IMR-90 (cell line): ENCODE results near the gene YPEL1. TPM values are rescaled to one million over a fixed set of nuclear protein-coding genes. Genes with fewer than 3 reads are reported as not detected.
"Not testable (repeated sequence)": the region's sequence is repeated elsewhere in the genome, so short reads cannot be mapped to it uniquely, and the experiment has no call there.

Experiments
- ATAC-seq: fragments of 200-7000 bp; cut with Tn5 transposase; 2 replicates; pipeline ENCODE4 v1.9.1; 2020; ENCODE audit warnings: low read depth, mild to moderate bottlenecking, moderate library complexity
- BruUV-seq: library from RNA; stranded (reverse); fragments of 400-500 nt; replicated peaks from 2 replicates; lab custom pipeline; 2021; lab: Mats Ljungman, UMichigan
- CTCF ChIA-PET: fragments of 300-600 bp; formaldehyde crosslinking; extraction: SDS; loops from one replicate; lab custom pipeline; 2021; ENCODE audit warnings: antibody characterized with exemption; lab: Yijun Ruan, JAX
- POLR2A ChIA-PET: fragments of 300-600 bp; sonication (Branson Sonifier 250); formaldehyde crosslinking; loops from one replicate; lab custom pipeline; 2022; ENCODE audit warnings: antibody characterized with exemption; ENCODE audit not compliant: unreplicated experiment; lab: Charles Lee
- DNase-seq: peaks from one replicate; pipeline ENCODE4 v3.0.0; 2013
- H2AFZ ChIP-seq: replicated peaks from 2 replicates; pipeline ENCODE3; 2013; ENCODE audit warnings: low read length, mild to moderate bottlenecking; ENCODE audit not compliant: poor library complexity
- H2AK5ac ChIP-seq: 2 replicates; pipeline ENCODE4 v1.6.1; 2013; ENCODE audit warnings: low read depth, low read length, inconsistent platforms
- H2AK9ac ChIP-seq: replicated peaks from 2 replicates; pipeline ENCODE3; 2013; ENCODE audit warnings: mild to moderate bottlenecking, low read depth, low read length, moderate library complexity; ENCODE audit not compliant: poor library complexity
- H2BK120ac ChIP-seq: 2 replicates; pipeline ENCODE4 v1.6.1; 2013; ENCODE audit warnings: low read depth, low read length, inconsistent platforms
- H2BK15ac ChIP-seq: 3 replicates; pipeline ENCODE4 v1.6.1; 2013; ENCODE audit warnings: low read depth, low read length, inconsistent platforms
- H2BK20ac ChIP-seq: 2 replicates; pipeline ENCODE4 v1.6.1; 2013; ENCODE audit warnings: low read depth, mild to moderate bottlenecking, inconsistent platforms, low read length, moderate library complexity
- H2BK5ac ChIP-seq: 2 replicates; pipeline ENCODE4 v1.6.1; 2013; ENCODE audit warnings: mild to moderate bottlenecking, low read depth, low read length, inconsistent platforms; ENCODE audit not compliant: poor library complexity, severe bottlenecking
- H3K14ac ChIP-seq: replicated peaks from 2 replicates; pipeline ENCODE4 v1.6.1; 2013; ENCODE audit warnings: low read depth, low read length, inconsistent platforms
- H3K18ac ChIP-seq: 2 replicates; pipeline ENCODE4 v1.6.1; 2013; ENCODE audit warnings: low read depth, low read length, control low read depth
- H3K23ac ChIP-seq: 2 replicates; pipeline ENCODE4 v1.6.1; 2013; ENCODE audit warnings: low read depth, low read length, inconsistent platforms
- H3K27ac ChIP-seq: 2 replicates; pipeline ENCODE4 v1.5.1; 2013; ENCODE audit warnings: mild to moderate bottlenecking, control low read depth, low read length; ENCODE audit not compliant: insufficient read depth
- H3K27me3 ChIP-seq: 2 replicates; pipeline ENCODE4 v1.6.1; 2013; ENCODE audit warnings: low read length; ENCODE audit not compliant: control insufficient read depth, insufficient read depth
- H3K36me3 ChIP-seq: 2 replicates; pipeline ENCODE4 v1.6.1; 2013; ENCODE audit warnings: low read length, mixed read lengths; ENCODE audit not compliant: control insufficient read depth, insufficient read depth
- H3K4ac ChIP-seq: 2 replicates; pipeline ENCODE4 v1.6.1; 2013; ENCODE audit warnings: low read depth, low read length, inconsistent platforms
- H3K4me1 ChIP-seq: 2 replicates; pipeline ENCODE4 v1.6.1; 2013; ENCODE audit warnings: low read length, mixed read lengths; ENCODE audit not compliant: control insufficient read depth, insufficient read depth
- H3K4me2 ChIP-seq: 2 replicates; pipeline ENCODE4 v1.6.1; 2013; ENCODE audit warnings: low read depth, mild to moderate bottlenecking, control low read depth, low read length, moderate library complexity
- H3K4me3 ChIP-seq: 2 replicates; pipeline ENCODE4 v1.5.1; 2013; ENCODE audit warnings: low read depth, mild to moderate bottlenecking, control low read depth, low read length, moderate library complexity; ENCODE audit not compliant: insufficient read depth
- H3K56ac ChIP-seq: 2 replicates; pipeline ENCODE4 v1.6.1; 2013; ENCODE audit warnings: low read length, inconsistent platforms; ENCODE audit not compliant: insufficient read depth; ENCODE audit errors: extremely low read depth
- H3K79me1 ChIP-seq, 2 experiments: 2 replicates each; pipeline ENCODE4 v1.6.1; 2013; ENCODE audit warnings: low read length in 2 of 2, inconsistent platforms in 1 of 2, low read depth in 1 of 2
- H3K9ac ChIP-seq: 2 replicates; pipeline ENCODE4 v1.6.1; 2013; ENCODE audit warnings: low read depth, low read length, control low read depth
- H3K9me1 ChIP-seq: 2 replicates; pipeline ENCODE4 v1.6.1; 2013; ENCODE audit warnings: low read length, inconsistent platforms; ENCODE audit not compliant: insufficient read depth
- H3K9me3 ChIP-seq: 2 replicates; pipeline ENCODE4 v1.6.1; 2013; ENCODE audit warnings: low read length; ENCODE audit not compliant: control insufficient read depth, insufficient read depth
- H4K20me1 ChIP-seq: 2 replicates; pipeline ENCODE4 v1.6.1; 2013; ENCODE audit warnings: low read length, inconsistent platforms; ENCODE audit not compliant: insufficient read depth
- H4K5ac ChIP-seq: 2 replicates; pipeline ENCODE4 v1.6.1; 2013; ENCODE audit warnings: mild to moderate bottlenecking, low read depth, low read length, control low read depth
- H4K8ac ChIP-seq, 2 experiments: 2 replicates each; pipeline ENCODE4 v1.6.1; 2013; ENCODE audit warnings: low read depth in 2 of 2, low read length in 2 of 2, control low read depth in 1 of 2, inconsistent platforms in 1 of 2
- H4K91ac ChIP-seq: 2 replicates; pipeline ENCODE4 v1.6.1; 2013; ENCODE audit warnings: low read depth, low read length, inconsistent platforms; ENCODE audit not compliant: insufficient read depth
- FOS ChIP-seq: fragments of 150-350 bp; IDR thresholded peaks from 2 replicates; pipeline ENCODE4 v1.6.1; 2016; ENCODE audit warnings: low read depth, low read length
- RFX5 ChIP-seq: IDR thresholded peaks from 2 replicates; pipeline ENCODE4 v1.8.0; 2012; ENCODE audit warnings: low read depth, mild to moderate bottlenecking, low read length, moderate library complexity
- WGBS, 2 experiments: methylation state at CpG; one replicate each; pipeline versions ENCODE4 v1.1.5 to v1.1.7; 2013; ENCODE audit warnings: missing lambda C conversion rate in 2 of 2; ENCODE audit not compliant: insufficient read length in 1 of 2; ENCODE audit errors: extremely low coverage in 2 of 2; 5-methylcytosine and 5-hydroxymethylcytosine counted together
- dilution Hi-C: fragments of 300-500 bp; cut with HindIII; formaldehyde crosslinking; loops from one replicate; pipeline ENCODE4 v1.14.3; 2018; ENCODE audit warnings: low sequenced_read_pairs; ENCODE audit not compliant: unreplicated experiment
- in situ Hi-C: fragments of 300-500 bp; cut with MboI; formaldehyde crosslinking; loops from 3 replicates; pipeline ENCODE4 v1.14.3; 2019; ENCODE audit warnings: low sequenced_read_pairs, inconsistent platforms, mixed read lengths
- intact Hi-C: fragments of 100-400 bp; cut with micrococcal nuclease; formaldehyde crosslinking; loops from 2 replicates; pipeline ENCODE4 v1.10.0; 2022
- polyA plus RNA-seq, 3 experiments: library from polyadenylated mRNA; depleted of rRNA; stranded (reverse); fragments of >200 nt; gene quantifications; 2 replicates each; pipeline ENCODE4 v1.2.3, GENCODE V29; 2012; ENCODE audit warnings: low replicate concordance in 1 of 3
- total RNA-seq: library from RNA; depleted of rRNA; stranded (reverse); fragments of >200 nt; gene quantifications from 2 replicates; pipeline ENCODE4 v1.2.3, GENCODE V29; 2012

The YPEL1 gene
- total and polyA plus RNA-seq, 2 of the 4 experiments (the other 2 are of a cell fraction) = 0.72 to 1.3 TPM

DNA sequence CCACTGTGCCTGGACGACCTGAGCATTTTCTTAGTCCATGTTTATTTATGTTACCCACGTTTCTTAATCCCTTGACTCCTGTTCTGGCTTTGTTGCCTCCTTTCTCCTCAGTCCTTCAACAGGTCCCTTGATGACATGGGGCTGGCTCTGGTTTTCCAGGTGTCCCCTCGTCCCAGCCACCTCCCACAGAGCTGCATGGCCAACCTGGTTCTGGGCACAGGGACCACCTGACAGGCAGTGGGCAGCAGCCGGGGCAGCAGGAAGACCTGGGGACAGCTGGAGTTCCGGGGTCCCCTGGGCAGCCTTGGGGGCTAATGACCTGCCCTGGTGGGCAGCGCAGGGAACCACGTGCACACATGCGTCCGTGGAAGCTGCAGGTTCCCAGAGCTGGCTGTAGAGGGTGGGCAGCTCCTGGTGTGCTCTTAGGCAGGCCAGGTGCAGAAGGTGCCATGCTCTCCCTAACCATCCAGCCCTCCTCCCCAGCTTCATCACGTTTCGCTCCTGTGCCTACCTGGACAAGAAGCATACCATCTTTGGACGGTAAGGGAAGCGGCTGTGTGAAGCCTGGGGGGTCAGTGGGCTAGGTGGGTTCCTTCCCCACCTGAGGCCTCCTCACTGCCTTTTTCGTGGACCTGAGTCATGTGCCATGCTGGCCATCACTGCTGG, 42.1 kb downstream of the YPEL1 start:
- dilution Hi-C loops (no loop called here), intact Hi-C loops (no loop called here), in situ Hi-C loops (no loop called here)
- Histone ChIP-seq H2BK5ac (no peak overlapping the region), H3K9me1 (peaks cover 21% of the 10 kb centered on the region), H2BK15ac (no peak overlapping the region), H4K5ac (no peak overlapping the region), H3K27me3 (no peaks in the 10 kb centered on the region), H3K14ac (no peak overlapping the region), H4K8ac (no peak overlapping the region), H3K9ac (no peak overlapping the region), H2AFZ (no peak overlapping the region), H3K27ac (no peak overlapping the region), H3K18ac (no peak overlapping the region), H2AK9ac (peak overlapping the region; percentile 28), H3K79me1 (peaks cover 0 to 17% of the 10 kb centered on the region in 2 experiments; a peak in 1 of 4 replicates), H3K4me2 (no peak overlapping the region), H2BK20ac (no peak overlapping the region), H2AK5ac (no peak overlapping the region), H3K56ac (no peak overlapping the region), H2BK120ac (no peak overlapping the region), H3K23ac (no peak overlapping the region), H3K4me3 (no peak overlapping the region), H3K9me3 (no peaks in the 10 kb centered on the region), H3K36me3 (peaks cover 59% of the 10 kb centered on the region), H4K91ac (no peak overlapping the region), H4K20me1 (peaks cover 15% of the 10 kb centered on the region), H3K4me1 (peaks cover 9% of the 10 kb centered on the region), H3K4ac (no peak overlapping the region)
- 83% methylated on average over 3 of the region's 14 CpGs; no CpG with 5 or more reads in 1 of the 2 experiments for WGBS, 2 experiments
- TF ChIP-seq FOS = no peak
- TF ChIP-seq RFX5 = no peak
- ATAC-seq (no peak), DNase-seq (no peak)
- ChIA-PET POLR2A (no interaction called here), CTCF (no interaction called here)
- BruUV-seq = no TSS peak

DNA sequence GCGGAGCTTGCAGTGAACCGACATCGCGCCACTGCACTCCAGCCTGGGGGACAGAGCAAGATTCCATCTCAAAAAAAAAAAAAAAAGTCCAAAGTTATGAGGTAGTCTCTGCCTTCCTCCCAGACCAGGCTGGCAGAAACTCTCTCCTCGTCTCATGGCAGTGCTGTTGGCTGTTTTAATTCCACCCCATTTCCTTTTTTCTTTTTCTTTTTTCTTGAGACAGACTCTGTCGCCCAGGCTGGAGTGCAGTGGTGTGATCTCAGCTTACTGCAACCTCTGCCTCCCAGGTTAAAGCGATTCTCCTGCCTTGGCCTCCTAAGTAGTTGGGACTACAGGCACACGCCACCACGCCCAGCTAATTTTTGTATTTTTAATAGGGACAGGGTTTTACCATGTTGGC, 42.7 kb downstream of the YPEL1 start:
- POLR2A ChIA-PET, H2BK20ac ChIP-seq, H2AK5ac ChIP-seq, H3K56ac ChIP-seq, H3K27me3 ChIP-seq, DNase-seq, H3K4ac ChIP-seq, H2BK15ac ChIP-seq, H3K14ac ChIP-seq, H2AK9ac ChIP-seq, in situ Hi-C loops, BruUV-seq, H4K8ac ChIP-seq, H3K23ac ChIP-seq, H3K27ac ChIP-seq, H2AFZ ChIP-seq, ATAC-seq, CTCF ChIA-PET, H3K4me3 ChIP-seq, H3K18ac ChIP-seq, H3K9ac ChIP-seq, H2BK120ac ChIP-seq, H3K9me3 ChIP-seq, dilution Hi-C loops, H2BK5ac ChIP-seq, H4K5ac ChIP-seq, intact Hi-C loops, H4K91ac ChIP-seq, H3K4me2 ChIP-seq, H3K4me1 ChIP-seq: not testable (repeated sequence)
- peaks cover 64% of the 10 kb centered on the region for H3K36me3 ChIP-seq
- H4K20me1 ChIP-seq = peaks cover 10% of the 10 kb centered on the region
- H3K9me1 ChIP-seq = peaks cover 18% of the 10 kb centered on the region
- no CpG with 5 or more reads among the region's 9 CpGs for WGBS, 2 experiments
- H3K79me1 ChIP-seq = peaks cover 0 to 17% of the 10 kb centered on the region in 2 experiments; a peak in 1 of 4 replicates
